Suprapubic skin (tissue), 4 donors: ENCODE results near the gene C1QTNF6. TPM values are rescaled to one million over a fixed set of nuclear protein-coding genes. Genes with fewer than 3 reads are reported as not detected.

Source experiments
- DNase-seq, 2 donors: peaks; one replicate each; pipeline ENCODE4 v3.0.0-alpha.2; 2019; ENCODE audit warnings: low spot score in 2 of 2
- H3K27ac ChIP-seq: fragments of 200-600 bp; sonication (generic); one replicate; pipeline ENCODE4 v1.5.1; 2019
- H3K27me3 ChIP-seq: fragments of 200-600 bp; sonication (generic); one replicate; pipeline ENCODE4 v1.5.1; 2019
- H3K36me3 ChIP-seq: fragments of 200-600 bp; sonication (generic); one replicate; pipeline ENCODE4 v1.5.1; 2019
- H3K4me1 ChIP-seq: fragments of 200-600 bp; sonication (generic); one replicate; pipeline ENCODE4 v1.5.1; 2019
- H3K4me3 ChIP-seq: fragments of 200-600 bp; sonication (generic); one replicate; pipeline ENCODE4 v1.5.1; 2019; ENCODE audit warnings: mild to moderate bottlenecking
- H3K9me3 ChIP-seq: fragments of 200-600 bp; sonication (generic); one replicate; pipeline ENCODE4 v1.5.1; 2019
- EP300 ChIP-seq: sonication (generic); formaldehyde crosslinking; IDR thresholded peaks from one replicate; pipeline ENCODE4 v1.6.1; 2017; ENCODE audit warnings: antibody characterized with exemption
- POLR2A ChIP-seq, 2 donors: fragments of 450-650 bp; IDR thresholded peaks; one replicate each; pipeline ENCODE4 v1.6.1; 2017; ENCODE audit warnings: antibody characterized with exemption in 2 of 2, mild to moderate bottlenecking in 2 of 2, moderate library complexity in 2 of 2
- POLR2AphosphoS5 ChIP-seq, 3 donors: sonication (generic); formaldehyde crosslinking; IDR thresholded peaks; one replicate each; pipeline ENCODE4 v1.6.1; 2017; ENCODE audit warnings: antibody characterized with exemption in 3 of 3
- WGBS: methylation state at CpG from one replicate; pipeline ENCODE4 v1.1.5; 2018; 5-methylcytosine and 5-hydroxymethylcytosine counted together
- total RNA-seq, 4 donors: library from RNA; depleted of rRNA; stranded (reverse); fragments of >200 nt; gene quantifications; one replicate each; pipeline ENCODE4 v1.1.0, GENCODE V29; 2016
- TF ChIP-seq, protein P1 (sequence below), 2 donors: fragments of 200-600 bp in 1 of 2; fragments of 450-650 bp in 1 of 2; sonication (generic) in 1 of 2; IDR thresholded peaks; one replicate each; pipeline ENCODE4 v1.5.1; 2016 to 2019; ENCODE audit warnings: antibody characterized with exemption in 2 of 2, mild to moderate bottlenecking in 1 of 2, moderate library complexity in 1 of 2

Gene C1QTNF6
- total RNA-seq, 4 donors from 2014 or later: 1.2 to 8.4 (median 2.7) TPM

DNA sequence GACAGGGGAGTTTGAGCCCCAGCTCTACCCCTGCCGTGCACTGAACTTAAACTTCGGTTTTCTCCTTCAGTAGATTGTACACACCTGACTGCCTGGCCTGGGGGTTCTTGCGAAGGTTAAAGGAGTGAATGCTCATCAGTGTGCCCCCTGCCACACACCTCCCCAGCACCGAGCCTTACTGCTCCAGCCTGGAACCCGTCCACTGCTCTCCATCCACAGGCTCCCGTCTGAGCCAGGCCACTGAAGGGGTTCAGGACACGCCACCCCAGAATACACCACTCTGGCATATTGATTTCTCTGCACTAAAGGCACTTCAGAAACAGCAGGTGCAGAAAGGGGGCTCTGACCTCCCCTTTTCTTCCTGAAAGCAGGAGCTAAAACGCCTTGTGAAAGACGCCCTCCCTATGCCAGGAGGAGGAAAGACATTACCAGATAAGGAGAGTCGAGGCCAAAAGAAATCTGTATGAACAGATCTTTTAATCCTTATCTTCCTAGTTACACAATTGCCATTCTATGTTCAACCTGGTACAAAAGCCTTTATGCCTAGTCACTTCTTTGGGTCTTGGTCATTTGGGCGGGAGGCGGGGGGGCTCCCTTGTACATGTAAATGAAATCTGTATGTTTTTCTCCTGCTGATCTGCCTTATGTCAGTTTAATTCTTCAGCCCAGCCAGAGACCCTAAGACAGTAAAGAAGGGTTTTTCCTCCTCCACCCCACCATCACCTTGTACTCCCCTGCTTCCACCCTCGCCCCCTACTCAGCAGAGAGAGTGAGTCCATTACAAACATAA lies 26.1 kb upstream of the C1QTNF6 start:
- Histone ChIP-seq H3K9me3 (no peaks in the 10 kb centered on the region), H3K27me3 (peaks cover 32% of the 10 kb centered on the region), H3K36me3 (no peaks in the 10 kb centered on the region), H3K4me1 (peaks cover 4% of the 10 kb centered on the region), H3K4me3 (no peak overlapping the region), H3K27ac (no peak overlapping the region)
- TF ChIP-seq, protein P1, sequence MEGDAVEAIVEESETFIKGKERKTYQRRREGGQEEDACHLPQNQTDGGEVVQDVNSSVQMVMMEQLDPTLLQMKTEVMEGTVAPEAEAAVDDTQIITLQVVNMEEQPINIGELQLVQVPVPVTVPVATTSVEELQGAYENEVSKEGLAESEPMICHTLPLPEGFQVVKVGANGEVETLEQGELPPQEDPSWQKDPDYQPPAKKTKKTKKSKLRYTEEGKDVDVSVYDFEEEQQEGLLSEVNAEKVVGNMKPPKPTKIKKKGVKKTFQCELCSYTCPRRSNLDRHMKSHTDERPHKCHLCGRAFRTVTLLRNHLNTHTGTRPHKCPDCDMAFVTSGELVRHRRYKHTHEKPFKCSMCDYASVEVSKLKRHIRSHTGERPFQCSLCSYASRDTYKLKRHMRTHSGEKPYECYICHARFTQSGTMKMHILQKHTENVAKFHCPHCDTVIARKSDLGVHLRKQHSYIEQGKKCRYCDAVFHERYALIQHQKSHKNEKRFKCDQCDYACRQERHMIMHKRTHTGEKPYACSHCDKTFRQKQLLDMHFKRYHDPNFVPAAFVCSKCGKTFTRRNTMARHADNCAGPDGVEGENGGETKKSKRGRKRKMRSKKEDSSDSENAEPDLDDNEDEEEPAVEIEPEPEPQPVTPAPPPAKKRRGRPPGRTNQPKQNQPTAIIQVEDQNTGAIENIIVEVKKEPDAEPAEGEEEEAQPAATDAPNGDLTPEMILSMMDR (IDR thresholded peaks at IDR 0.05): no peak
- no peak for TF ChIP-seq EP300
- peak in 1 of 2 donors; percentile 24 for DNase-seq
- 85% methylated on average over 13 of the region's 13 CpGs for WGBS

DNA sequence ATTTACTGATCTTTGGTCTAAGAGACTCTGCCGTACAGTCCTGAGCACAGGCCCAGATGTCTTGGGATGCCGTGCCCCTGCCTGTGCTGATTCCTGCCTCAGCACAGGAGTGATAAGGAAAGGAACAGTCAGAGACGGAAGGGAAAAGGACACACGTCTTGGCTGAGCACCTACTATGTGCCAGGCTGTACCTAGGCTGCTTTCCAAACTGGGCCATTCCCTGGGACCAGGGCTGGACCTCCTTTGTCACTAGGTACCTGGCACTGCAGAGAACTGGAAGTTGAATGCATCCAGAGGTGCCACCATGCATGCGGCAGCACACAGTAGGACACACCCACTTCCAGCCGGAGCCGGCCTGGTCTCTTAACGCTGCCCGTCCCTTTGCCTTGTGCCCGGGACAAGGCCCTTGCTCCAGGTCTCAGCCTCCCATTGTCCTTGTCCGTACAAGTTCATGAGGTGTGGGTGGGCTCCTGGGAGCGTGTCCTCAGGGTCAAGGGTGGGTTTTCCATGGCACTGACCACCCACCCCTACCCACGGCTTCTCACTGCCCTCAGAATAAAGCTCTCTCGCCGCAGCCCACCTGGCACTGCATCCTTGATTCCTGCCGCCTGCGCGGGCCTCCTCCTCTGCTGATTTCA lies 25.3 kb upstream of the C1QTNF6 start:
- Histone ChIP-seq H3K27ac (no peak overlapping the region), H3K4me1 (peaks cover 4% of the 10 kb centered on the region), H3K9me3 (no peaks in the 10 kb centered on the region), H3K36me3 (no peaks in the 10 kb centered on the region), H3K4me3 (no peak overlapping the region), H3K27me3 (peaks cover 26% of the 10 kb centered on the region)
- WGBS: 93% methylated on average over 18 of the region's 18 CpGs
- TF ChIP-seq EP300 (no peak), POLR2AphosphoS5 (IDR thresholded peaks at IDR 0.05) (no peak)
- TF ChIP-seq, protein P1 (IDR thresholded peaks at IDR 0.05): no peak
- DNase-seq: peak in 1 of 2 donors; percentile 40

DNA sequence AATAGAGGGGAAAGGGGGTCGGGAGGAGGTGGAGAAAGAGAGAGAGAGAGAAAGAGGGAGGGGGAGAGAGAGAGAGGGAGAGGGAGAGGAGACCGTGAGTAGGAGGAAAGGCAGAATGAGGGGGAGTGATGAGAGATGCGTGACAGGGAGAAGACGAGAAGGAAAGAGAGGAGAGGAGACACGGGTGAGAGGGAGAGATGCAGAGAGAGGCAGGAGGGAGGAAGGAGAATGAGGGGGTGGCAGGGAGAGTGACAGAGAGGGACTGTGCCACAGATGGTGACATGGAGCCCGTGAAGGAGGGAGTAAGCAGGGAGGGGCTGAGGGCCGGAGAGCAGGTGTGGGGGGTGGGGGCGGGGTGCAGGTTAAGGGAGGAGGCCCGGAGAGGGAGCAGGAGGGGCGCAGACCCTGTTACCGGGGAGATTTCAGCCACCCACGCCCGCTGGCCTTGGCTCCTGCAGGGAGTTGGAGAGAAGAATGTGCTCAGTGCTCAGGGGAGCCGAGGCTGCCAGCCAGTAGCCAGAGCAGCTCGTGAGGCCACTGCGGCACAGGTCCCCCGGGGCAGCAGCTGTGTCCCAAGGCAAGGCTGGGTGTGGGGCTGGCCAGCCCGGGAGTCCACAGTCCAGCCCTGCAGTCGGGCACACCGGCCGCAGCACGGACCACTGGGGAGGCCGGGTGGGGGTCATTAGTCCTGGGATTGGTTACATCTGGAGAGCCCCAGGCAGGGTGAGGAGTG lies 24.3 kb upstream of the C1QTNF6 start, which contains the start of gene SSTR3:
Gene SSTR3 (minus strand): TSS at position 304 of the 733 bp plus-strand sequence. CDS start 4,674 bp downstream, outside the sequence.
- Histone ChIP-seq H3K36me3 (no peaks in the 10 kb centered on the region), H3K9me3 (no peaks in the 10 kb centered on the region), H3K4me3 (no peak within 1 kb of the TSS), H3K27me3 (peaks cover 26% of the 10 kb centered on the region), H3K27ac (no peak within 1 kb of the TSS), H3K4me1 (peaks cover 4% of the 10 kb centered on the region)
- WGBS: 19% methylated on average over 23 of the region's 23 CpGs
- DNase-seq: peak in 1 of 2 donors; percentile 54
- TF ChIP-seq EP300: no peak
- TF ChIP-seq, protein P1 (IDR thresholded peaks at IDR 0.05): no peak
- no peak for TF ChIP-seq POLR2A (IDR thresholded peaks at IDR 0.05)
- no peak for TF ChIP-seq POLR2AphosphoS5 (IDR thresholded peaks at IDR 0.05)

DNA sequence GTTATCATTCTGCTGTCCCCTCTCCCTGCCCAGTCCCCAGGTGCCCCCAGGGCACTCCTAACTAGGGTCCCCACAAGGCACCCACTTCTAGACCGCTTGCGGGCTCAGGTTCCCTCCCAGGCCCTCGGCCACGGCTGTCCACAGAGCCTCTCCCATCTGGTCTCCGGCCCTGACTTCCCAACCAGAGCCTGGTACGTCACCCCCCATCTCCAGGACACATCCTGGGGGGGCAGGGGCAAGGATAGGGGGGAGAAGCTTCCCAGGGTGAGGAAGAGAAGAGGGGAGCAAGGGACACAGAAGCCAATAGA lies 23.8 kb upstream of the C1QTNF6 start:
- Histone ChIP-seq H3K27me3 (peaks cover 26% of the 10 kb centered on the region), H3K36me3 (no peaks in the 10 kb centered on the region), H3K4me1 (peaks cover 4% of the 10 kb centered on the region), H3K27ac (no peak overlapping the region), H3K9me3 (no peaks in the 10 kb centered on the region), H3K4me3 (no peak overlapping the region)
- DNase-seq: no peak
- 72% methylated on average over 6 of the region's 6 CpGs for WGBS
- TF ChIP-seq POLR2A (IDR thresholded peaks at IDR 0.05) (no peak), EP300 (no peak), POLR2AphosphoS5 (IDR thresholded peaks at IDR 0.05) (no peak)
- TF ChIP-seq, protein P1 (IDR thresholded peaks at IDR 0.05): no peak
